Hippocampal formation (tissue), 2 donors: Measurements from ENCODE around the gene SLC22A4.
A peak's percentile ranks its signal among the peaks of the same experiment; 100 is the strongest.

Experiments
- DNase-seq, 2 donors: peaks; one replicate each; lab custom pipeline; 2025; lab: John Stamatoyannopoulos, UW

SLC22A4 gene

DNA sequence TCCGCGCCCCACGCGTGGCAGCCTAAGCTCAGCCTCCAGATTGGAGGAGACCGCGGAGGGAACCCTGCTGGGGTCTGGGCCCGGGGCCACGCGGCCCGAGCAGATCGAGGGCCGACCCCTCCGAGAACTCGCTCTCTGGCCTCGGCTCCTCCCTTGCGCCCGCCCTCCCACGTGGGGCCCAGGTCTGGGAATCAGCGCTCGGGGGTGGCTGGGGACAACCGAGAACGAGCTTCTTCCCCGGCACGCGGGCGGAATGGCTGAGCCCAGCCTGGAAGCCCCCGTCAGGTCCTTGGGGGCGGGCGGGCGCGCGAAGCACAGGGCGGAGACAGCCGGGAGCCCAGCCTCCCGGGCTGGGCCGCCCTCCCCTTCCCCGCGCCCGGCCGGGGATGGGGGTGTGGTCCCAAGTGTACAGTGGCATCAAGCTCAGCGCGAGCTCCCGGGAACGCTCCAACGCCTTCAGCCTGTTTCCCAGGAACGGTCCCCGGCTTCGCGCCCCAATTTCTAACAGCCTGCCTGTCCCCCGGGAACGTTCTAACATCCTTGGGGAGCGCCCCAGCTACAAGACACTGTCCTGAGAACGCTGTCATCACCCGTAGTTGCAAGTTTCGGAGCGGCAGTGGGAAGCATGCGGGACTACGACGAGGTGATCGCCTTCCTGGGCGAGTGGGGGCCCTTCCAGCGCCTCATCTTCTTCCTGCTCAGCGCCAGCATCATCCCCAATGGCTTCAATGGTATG, at the start of gene SLC22A4:
Gene SLC22A4, plus strand, starts transcription at position 403 of the 736 bp plus-strand sequence. Its CDS starts 223 bp downstream, at position 626.
- peak; percentile 88 to 92 for DNase-seq

DNA sequence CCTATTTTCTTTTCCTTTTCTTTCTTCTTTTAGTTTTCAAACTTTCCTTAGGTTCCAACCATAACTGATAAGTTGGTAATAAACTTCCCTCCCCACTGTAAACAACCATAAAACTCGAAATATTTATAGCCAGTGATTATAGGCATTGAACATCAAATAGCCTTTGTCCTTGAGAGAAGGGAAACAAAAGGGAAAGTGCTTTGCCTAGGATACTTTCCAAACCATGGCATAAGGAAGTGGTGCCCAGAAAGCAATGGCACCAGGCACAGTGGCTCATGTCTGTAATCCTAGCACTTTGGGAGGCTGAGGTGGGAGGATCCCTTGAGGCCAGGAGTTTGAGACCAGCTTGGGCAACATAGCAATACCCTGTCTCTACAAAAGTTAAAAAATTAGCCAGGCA, 48.6 kb upstream of the SLC22A4 start:
- DNase-seq, result no peak

DNA sequence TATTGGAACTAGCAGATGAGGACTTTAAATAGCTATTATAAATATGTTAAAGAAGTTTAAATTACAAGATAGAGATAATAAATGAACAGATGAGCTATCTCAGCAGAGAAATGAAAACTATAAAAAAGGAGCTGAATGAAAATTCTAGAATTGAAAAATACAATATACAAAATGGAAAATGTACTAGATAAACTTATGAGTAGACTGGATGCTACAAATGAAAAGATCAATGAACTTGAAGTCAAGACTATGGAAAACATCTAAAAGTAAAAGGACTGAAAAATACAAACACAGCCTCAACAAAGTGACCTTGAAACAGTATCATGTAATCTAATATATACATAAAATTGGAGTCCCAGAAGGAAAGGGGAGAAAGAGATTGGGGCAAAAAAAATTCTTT, 47.4 kb upstream of the SLC22A4 start:
- DNase-seq, result no peak

DNA sequence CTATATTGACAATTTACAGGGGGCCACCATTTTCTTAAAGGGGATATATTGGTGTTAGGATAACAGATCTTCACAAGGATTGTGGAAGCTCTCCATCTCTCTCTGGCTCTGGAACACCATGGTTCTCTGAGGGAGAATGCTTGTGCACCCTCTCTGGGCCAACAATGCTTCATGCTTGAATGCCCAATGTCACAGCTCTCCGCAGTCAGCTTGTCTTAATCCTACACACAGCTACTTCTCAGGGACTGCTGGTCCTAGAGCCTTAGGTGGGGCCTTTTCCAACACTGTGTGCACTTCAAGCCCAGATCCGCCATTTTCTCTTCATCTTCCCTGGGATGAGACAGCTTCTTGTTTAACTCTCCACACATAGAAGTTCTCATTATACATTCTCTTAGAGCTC, 43.6 kb upstream of the SLC22A4 start:
- DNase-seq, result no peak

DNA sequence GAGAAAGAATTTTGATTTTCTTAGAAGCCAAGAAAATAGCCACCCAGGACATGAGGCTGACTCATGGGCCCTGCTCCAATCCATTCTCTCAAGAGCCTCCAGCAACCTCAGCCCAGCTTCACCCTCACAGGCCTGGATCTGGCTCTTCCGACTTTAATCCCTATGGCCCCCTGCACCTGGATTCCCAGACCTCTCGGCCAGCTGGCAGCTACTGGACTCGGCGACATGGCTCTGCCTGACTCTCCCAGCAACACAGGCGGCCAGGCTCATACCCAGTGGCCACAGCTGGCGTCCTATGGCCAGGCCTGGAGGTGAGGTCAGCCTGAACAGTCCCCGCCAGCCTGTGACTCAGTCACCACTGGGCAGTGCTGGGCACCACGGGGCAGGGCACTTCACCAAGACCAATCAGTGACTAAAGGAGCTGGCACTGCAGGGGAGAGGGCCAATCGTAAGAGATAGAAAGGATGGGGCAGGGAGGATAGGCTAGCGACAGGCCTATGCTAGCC, 42.9 kb upstream of the SLC22A4 start:
- peak; percentile 7 to 65 for DNase-seq

DNA sequence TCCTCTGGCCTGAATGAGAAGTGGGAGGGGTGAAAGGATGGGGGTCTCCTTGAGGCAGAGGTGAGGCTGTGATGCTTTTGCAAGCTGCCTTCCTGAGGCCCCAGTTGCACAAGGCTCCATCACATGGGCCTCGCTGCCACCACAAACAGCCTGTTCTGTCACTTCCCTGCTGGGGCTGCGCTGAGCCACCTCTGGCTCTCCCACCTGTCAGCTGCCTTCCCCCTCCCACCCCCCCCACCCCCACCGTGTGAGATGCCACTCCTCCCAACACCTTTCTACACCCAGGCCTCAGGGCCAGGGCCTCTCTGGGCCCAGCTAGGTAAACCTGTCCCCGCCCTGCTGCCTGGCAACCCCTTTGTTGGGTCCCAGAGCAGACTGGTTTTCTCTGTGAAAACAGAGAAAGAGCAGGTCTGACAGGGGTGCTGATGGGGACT, 41.2 kb upstream of the SLC22A4 start:
- no peak for DNase-seq

GRCh38 chr5:132253452-132254320, 40.5 kb upstream of the SLC22A4 start:
- DNase-seq, result no peak

DNA sequence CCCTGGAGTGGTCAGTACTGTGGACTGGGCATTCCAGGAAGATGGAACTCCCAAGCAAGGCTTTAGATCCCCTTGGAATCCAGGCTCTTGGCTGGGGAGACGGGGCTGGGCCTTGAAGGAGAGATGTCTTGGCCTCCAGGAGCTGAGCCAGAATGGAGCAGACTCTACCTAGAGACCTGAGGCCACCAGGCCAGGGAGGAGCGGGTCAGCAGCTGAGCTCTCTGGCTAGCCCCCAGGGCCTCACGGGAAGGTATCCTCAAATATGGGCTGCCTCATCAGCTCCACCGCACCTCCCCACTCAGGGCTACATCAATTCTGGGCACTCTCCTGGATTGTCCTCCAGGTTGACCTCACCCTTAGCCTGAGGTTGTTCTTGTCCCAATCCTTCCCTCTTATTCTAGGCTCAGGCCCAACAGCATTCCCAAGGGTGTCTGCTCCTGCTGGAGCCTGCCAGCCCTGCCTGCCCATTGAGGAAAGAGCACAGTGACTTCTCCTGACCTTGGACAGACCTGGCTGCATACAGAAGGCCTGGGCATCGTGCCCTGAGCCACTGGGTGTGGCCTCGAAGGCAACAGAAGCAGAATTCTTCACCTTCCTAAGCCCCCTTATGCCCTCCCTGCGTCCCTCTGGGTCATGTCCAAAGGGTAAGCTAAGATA, 39.7 kb upstream of the SLC22A4 start:
- no peak for DNase-seq

DNA sequence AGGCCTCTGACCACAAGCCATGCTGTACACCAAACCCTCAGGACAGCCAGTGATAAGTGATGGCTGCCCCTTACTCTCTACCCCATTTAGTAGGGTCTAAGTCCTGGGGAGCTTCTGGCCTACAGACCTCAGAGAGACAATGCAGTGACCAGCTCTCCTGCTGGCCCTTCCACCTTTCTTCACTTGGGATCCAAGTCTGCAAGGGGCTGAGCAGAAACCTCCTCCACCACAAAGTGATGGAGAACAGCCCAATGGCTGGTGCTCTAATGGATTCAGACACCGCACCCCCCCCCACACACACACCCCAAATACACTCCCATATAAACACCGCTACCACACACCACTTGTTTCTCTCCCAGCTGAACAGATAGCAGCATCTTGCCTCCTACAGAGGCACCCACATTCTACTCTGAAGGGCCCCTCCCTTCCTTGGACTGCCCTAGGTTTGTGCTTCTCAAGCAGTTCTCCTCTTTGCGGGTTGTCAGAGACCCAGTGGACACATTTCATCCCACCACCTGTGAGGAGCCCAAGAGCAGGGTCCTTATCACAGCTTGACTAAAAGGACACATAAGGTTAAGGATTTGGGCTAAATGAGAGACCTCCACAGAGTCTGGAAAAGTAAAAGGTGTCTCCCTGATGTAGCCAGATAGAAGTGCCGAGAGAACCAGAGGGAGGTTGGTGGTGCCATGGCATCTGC, 38.0 kb upstream of the SLC22A4 start:
- DNase-seq, result no peak

- DNase-seq, result no peak
Observed at GRCh38 chr5:132256783-132257130, 37.4 kb upstream of the SLC22A4 start.

GRCh38 chr5:132257131-132258101, 36.8 kb upstream of the SLC22A4 start, which contains the start of gene PDLIM4:
TSS of gene PDLIM4 (plus strand) at chr5:132257696. CDS start at chr5:132257735, 39 bp downstream.
- DNase-seq, result no peak

DNA sequence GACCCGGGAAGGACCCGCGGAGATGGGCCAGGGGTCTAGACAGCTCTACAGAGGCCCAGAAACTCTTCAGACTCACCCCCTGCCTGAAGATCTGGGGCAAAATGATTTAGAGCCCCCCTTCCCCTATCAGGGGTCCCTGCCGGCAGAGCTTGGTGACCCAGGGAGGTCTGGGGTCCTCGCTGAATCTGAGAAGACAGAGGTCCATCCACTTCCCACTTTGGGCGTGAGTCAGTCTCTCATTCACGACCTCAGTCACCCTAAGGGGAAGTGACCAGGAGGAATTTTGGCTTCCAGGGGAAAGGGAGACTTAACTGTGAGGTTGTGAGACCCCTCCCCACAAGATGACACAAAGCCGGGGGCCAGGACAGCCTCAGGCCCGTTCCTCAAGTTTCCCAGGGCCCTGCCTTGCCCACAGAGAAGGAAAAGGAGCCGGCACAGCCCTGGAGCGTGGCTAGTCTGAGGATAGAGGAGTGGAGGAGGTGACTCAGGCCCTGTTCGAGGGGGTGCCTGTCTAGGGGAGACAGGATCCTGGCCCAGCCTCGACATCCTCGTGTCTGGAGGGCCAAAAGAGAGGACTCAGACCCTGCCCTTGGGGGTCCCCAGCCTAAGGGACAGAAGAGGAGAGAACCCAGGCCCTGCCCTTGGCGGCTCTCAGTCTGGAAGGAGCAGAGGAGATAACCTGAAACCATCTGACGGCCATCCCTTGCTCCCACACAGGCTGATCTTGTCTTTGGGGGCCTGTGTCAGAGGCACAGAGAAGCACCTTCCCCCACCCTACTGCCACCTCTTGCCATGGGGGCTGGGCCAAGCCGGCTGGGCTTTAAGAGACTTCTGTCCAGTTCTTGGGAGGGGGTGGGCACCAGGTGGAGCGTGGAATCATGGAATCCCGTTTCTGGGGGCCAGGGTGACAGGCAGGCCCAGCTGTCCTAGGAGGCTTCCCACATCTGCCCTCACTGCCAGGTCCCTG, 35.8 kb upstream of the SLC22A4 start:
- DNase-seq, result no peak

DNA sequence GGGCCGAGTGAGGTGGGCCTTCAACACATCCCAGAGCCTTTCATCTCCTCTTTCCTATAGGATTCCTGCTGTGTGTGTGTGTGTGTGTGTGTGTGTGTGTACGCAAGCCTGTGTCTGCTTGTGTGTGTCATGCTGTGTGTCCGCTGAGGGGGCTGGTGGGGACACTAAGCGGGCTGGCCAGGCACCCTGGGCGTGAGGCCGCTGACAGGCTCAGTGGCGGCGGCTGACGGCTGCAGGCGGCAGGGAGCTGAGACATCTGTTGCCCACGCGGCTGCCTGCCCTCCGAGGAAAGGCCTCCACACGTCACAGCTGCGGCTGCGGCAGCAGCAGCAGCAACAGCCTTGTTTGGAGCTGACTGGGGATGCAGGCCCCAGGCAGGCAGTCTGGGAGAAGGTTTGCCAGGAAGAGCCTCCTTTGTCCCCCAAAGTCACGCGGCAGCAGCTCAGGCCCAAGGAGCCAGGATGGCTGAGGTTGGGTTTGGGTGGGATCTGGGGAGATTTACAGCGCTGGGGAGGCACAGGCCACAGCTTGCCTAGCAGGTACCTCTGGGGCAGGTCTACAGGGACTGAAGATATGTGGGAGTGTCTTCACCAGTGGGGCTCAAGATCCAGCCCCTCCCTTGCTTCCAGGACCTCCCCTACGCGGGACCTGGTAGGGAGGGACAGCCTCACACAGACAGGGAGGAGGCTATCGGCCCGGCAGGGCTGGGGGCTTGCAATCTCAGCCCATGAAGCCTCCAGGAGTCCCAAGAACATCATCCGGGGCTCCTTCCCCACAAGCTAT, 34.9 kb upstream of the SLC22A4 start:
- peak; percentile 10 to 40 for DNase-seq

GRCh38 chr5:132260051-132260450, 34.1 kb upstream of the SLC22A4 start:
- no peak for DNase-seq

DNA sequence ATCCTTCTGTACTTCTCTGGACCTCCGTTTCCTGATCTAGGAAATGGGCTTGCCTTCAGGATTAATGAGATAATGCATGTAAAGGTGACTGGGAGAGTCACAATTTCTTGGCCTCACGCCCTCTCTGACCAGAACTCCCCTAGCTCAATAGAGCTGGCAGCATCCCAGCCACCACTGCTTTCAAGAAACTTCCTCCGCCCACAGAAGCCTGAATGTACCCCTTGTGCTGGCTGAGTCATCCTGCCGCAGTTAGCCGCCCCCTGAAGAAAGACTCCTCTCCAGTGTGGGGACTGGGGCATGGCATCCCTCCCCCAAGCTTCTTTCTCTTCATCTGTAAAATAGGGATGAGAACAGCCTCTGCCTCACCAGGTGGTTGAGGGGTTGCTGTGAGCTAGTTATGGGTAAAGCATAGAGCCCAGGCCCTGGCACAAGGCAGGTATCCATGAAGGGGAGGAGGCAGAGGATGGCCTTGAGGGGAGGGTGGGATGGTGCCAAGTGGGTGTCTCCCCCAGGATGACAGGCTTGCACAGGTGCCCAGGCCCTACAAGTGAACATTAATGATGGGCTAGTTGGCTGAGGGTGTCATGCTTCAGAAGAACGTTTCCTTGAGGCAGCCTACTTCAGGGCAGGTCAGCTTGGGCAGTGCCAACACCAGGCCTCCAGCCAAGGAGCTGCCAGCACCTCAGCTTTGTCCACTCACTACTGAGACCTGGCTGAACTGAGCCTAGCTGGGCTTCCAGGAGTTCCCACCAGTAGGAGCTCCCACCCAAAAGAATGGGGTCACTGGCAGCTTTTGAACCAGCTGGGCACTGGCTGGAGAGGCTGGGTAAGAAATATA, 33.3 kb upstream of the SLC22A4 start:
- peak; percentile 32 to 43 for DNase-seq

DNA sequence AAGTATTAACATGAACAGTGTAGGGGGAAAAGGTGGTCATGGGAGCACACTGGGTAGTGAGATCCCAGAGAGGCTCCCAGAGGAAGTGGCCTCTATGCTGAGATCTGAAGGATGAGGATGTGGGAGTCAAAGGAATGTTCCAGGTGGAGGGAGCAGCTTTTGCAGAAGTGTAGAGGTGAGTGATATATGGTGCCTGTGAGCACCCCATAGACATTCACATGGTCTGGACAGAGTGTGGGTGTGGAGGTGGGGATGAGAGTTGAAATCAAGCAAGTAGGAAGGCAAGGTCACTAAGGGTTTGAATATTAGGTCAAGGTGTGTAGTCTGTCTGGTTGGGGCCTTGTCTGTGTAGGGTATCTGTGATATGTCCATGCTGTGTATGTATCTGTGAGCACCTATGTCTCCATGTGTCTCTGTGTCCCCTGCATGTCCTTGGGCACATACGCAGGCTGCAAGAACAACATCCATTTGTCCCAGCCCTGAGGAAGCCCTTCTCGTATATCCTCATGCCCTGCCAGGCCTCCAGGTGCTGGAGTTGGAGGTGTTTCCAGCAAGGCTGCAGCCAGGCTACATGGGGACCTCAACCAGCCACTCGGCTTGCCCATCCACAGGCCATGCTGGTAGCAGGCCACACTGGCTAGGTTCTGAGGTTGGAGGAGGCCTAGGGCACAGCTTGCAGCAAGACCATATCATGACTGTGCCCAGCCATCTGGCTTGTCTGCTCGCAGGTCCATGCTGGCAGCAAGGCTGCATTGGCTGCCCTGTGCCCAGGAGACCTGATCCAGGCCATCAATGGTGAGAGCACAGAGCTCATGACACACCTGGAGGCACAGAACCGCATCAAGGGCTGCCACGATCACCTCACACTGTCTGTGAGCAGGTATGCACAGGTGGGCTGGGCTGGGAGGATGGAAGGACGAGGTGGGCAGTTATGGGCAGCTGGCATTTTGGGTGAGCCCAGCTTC, 32.0 kb upstream of the SLC22A4 start:
- DNase-seq, result no peak
